ENCODE data around the gene SLC22A16. TPM values are rescaled to one million over a fixed set of nuclear protein-coding genes. Genes with fewer than 3 reads are reported as not detected.
A peak's percentile ranks its signal among the peaks of the same experiment; 100 is the strongest.
"Not testable (repeated sequence)": the region's sequence is repeated elsewhere in the genome, so short reads cannot be mapped to it uniquely, and the experiment has no call there.

SLC22A16 gene
- total RNA-seq, 1 donor from 2014 or later, result not detected

DNA sequence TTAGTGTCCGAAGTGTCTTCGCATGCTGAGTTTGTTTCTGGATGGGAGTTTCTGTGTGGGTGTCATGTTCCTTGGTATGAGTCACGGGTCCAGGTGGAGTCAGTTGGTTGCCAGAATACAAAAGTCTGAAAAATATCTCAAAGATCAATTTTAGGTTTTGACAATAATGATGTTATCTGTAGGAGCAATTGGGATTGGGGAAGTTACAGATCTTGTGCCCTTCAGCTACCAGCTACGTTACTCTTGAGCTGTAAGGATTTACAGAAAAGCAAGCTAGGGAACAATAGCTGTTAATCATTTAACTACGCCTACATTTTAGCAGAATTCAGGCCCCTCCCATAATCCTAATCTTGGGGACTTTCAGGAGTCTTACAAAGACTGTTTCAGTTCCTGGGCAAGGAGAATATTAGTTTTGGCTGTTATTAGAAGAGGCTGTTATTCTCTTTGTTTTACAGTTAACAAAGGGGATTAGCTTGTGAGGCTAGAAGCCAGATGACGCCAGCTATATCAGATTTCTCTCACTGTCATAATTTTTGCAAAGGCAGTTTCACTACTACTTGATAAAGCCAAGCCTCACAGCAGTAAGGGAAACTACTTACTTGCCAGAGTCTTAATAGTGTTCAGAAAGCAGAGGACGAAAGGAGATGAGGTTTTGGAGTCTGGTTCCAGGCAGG, 15.4 kb upstream of the SLC22A16 start:
- H3K9me3 ChIP-seq, result no peaks in the 10 kb centered on the region
- no peaks in the 10 kb centered on the region for H3K4me1 ChIP-seq
- intact Hi-C loops (cut with DNase I), result no loop called here
- no peak for DNase-seq (ENCODE audit: extremely low spot score in 2 of 2)
- H3K4me3 ChIP-seq, result no peak overlapping the region
- TF ChIP-seq, protein P1, sequence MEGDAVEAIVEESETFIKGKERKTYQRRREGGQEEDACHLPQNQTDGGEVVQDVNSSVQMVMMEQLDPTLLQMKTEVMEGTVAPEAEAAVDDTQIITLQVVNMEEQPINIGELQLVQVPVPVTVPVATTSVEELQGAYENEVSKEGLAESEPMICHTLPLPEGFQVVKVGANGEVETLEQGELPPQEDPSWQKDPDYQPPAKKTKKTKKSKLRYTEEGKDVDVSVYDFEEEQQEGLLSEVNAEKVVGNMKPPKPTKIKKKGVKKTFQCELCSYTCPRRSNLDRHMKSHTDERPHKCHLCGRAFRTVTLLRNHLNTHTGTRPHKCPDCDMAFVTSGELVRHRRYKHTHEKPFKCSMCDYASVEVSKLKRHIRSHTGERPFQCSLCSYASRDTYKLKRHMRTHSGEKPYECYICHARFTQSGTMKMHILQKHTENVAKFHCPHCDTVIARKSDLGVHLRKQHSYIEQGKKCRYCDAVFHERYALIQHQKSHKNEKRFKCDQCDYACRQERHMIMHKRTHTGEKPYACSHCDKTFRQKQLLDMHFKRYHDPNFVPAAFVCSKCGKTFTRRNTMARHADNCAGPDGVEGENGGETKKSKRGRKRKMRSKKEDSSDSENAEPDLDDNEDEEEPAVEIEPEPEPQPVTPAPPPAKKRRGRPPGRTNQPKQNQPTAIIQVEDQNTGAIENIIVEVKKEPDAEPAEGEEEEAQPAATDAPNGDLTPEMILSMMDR (IDR thresholded peaks at IDR 0.05), result no peak
- TF ChIP-seq POLR2A (IDR thresholded peaks at IDR 0.05) (no peak), POLR2AphosphoS5 (IDR thresholded peaks at IDR 0.05; ENCODE audit: insufficient read depth in 1 of 2, low read depth in 1 of 2) (no peak)
- H3K36me3 ChIP-seq, result no peaks in the 10 kb centered on the region
- H3K27me3 ChIP-seq, result no peaks in the 10 kb centered on the region
- H3K27ac ChIP-seq, result no peak overlapping the region

DNA sequence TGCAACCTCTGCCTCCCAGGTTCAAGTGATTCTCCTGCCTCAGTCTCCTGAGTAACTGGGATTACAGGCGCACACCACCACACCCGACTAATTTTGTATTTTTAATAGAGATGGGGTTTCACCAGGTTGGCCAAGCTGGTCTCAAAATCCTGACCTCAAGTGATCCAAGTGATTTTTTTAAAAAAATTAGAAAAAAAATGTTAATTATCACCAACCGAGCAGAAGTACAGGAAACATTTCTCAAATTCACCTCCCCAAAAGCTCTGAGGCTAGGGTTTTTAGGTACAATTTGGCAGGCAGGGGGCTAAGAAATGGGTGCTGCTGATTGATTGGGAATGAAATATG, 14.9 kb upstream of the SLC22A16 start:
- H3K27me3 ChIP-seq, result no peaks in the 10 kb centered on the region

DNA sequence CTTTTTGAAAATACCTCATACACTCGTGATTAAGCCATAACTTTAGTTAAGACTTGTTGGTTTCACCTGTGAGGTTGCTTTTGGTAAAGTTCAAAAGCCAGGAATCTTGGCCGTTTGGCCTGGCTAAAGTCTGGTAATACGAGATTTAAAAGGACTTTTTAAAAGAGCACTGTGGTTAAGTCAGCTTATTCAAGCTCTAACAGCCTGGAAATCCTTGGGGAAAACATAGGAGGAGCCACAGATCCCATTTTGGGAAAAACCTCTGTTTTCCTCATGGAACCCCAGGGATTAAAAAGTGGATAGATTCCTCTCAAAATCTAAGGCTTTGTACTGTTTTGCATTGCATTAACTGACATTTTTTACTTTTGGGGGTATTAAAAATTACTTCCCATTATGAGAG, 13.7 kb upstream of the SLC22A16 start:
- no peak overlapping the region for H3K27ac ChIP-seq
- no peak for DNase-seq (ENCODE audit: extremely low spot score in 2 of 2)
- H3K27me3 ChIP-seq, result no peaks in the 10 kb centered on the region
- intact Hi-C loops (cut with DNase I), result no loop called here
- TF ChIP-seq POLR2AphosphoS5 (IDR thresholded peaks at IDR 0.05; ENCODE audit: insufficient read depth in 1 of 2, low read depth in 1 of 2) (no peak), POLR2A (IDR thresholded peaks at IDR 0.05) (no peak)
- TF ChIP-seq, protein P1 (IDR thresholded peaks at IDR 0.05), result no peak
- no peaks in the 10 kb centered on the region for H3K4me1 ChIP-seq
- no peaks in the 10 kb centered on the region for H3K36me3 ChIP-seq
- no peak overlapping the region for H3K4me3 ChIP-seq
- H3K9me3 ChIP-seq, result no peaks in the 10 kb centered on the region

More for the DNA sequence above, 14.9 kb upstream of the SLC22A16 start:
- H3K4me3 ChIP-seq, result no peak overlapping the region
- no peaks in the 10 kb centered on the region for H3K4me1 ChIP-seq
- H3K9me3 ChIP-seq, result no peaks in the 10 kb centered on the region
- no peak for DNase-seq (ENCODE audit: extremely low spot score in 2 of 2)
- no peak for TF ChIP-seq POLR2A (IDR thresholded peaks at IDR 0.05)
- no peak for TF ChIP-seq POLR2AphosphoS5 (IDR thresholded peaks at IDR 0.05; ENCODE audit: insufficient read depth in 1 of 2, low read depth in 1 of 2)
- TF ChIP-seq, protein P1 (IDR thresholded peaks at IDR 0.05), result no peak
- no peak overlapping the region for H3K27ac ChIP-seq
- intact Hi-C loops (cut with DNase I), result no loop called here
- H3K36me3 ChIP-seq, result no peaks in the 10 kb centered on the region

DNA sequence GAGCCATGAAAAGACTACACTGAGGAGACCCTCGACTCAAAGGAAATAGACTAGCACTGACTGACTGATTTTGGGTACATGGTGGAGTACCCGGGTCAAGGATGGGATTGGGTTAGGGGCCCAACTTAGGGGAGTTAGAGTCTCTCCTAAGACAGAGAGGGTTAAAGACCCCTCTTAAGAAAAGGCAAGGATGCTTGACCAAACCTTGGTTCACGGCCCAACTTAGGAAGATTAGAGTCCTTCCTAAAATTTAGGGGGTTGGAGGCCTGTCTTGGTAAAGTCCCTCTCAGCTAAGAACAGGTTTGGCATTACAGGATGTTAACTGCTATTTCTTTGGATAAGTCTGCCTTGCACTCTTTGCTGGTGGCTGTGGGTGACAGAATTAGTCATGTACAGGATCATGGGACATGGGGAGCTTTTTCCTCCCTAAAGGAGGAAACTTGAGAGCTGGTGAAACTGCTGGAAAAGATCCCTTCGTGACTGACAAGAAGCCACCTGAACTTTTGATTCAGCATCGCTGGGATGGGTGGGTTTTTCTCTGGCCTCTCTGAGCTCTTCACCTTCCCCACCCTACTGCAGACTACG, 12.3 kb upstream of the SLC22A16 start:
- no peaks in the 10 kb centered on the region for H3K4me1 ChIP-seq
- TF ChIP-seq POLR2AphosphoS5 (IDR thresholded peaks at IDR 0.05; ENCODE audit: insufficient read depth in 1 of 2, low read depth in 1 of 2) (no peak), POLR2A (IDR thresholded peaks at IDR 0.05) (no peak)
- TF ChIP-seq, protein P1 (IDR thresholded peaks at IDR 0.05), result no peak
- H3K36me3 ChIP-seq, result no peaks in the 10 kb centered on the region
- H3K4me3 ChIP-seq, result no peak overlapping the region
- no peaks in the 10 kb centered on the region for H3K9me3 ChIP-seq
- peak in 1 of 2 donors; percentile 71 for DNase-seq (ENCODE audit: extremely low spot score in 2 of 2)
- intact Hi-C loops (cut with DNase I), result no loop called here
- no peak overlapping the region for H3K27ac ChIP-seq
- H3K27me3 ChIP-seq, result no peaks in the 10 kb centered on the region

DNA sequence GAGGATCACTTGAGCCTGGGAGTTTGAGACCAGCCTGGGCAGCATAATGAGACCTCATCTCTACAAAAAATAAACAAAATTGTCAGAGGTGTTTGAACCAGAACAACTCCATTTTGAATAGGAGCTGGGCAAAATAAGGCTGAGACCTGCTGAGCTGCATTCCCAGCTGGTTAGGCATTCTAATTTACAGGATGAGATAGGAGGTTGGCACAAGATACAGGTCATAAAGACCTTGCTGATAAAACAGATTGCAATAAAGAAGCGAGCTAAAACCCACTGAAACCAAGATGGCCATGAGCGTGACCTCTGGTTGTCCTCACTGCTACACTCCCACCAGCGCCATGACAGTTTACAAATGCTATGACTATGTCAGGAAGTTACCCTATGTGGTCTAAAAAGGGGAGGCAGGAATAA, 11.6 kb upstream of the SLC22A16 start:
- H3K4me1 ChIP-seq; H3K36me3 ChIP-seq; H3K27ac ChIP-seq; H3K27me3 ChIP-seq; H3K9me3 ChIP-seq; intact Hi-C loops (cut with DNase I); H3K4me3 ChIP-seq: not testable (repeated sequence)
- DNase-seq (ENCODE audit: extremely low spot score in 2 of 2), result peak in 1 of 2 donors; percentile 34
